ENCODE data around the gene DNM3. TPM values are rescaled to one million over a fixed set of nuclear protein-coding genes. Genes with fewer than 3 reads are reported as not detected.
A peak's percentile ranks its signal among the peaks of the same experiment; 100 is the strongest.

The DNM3 gene
- polyA plus RNA-seq, 3 donors = 0.15 TPM; not detected in 2

DNA sequence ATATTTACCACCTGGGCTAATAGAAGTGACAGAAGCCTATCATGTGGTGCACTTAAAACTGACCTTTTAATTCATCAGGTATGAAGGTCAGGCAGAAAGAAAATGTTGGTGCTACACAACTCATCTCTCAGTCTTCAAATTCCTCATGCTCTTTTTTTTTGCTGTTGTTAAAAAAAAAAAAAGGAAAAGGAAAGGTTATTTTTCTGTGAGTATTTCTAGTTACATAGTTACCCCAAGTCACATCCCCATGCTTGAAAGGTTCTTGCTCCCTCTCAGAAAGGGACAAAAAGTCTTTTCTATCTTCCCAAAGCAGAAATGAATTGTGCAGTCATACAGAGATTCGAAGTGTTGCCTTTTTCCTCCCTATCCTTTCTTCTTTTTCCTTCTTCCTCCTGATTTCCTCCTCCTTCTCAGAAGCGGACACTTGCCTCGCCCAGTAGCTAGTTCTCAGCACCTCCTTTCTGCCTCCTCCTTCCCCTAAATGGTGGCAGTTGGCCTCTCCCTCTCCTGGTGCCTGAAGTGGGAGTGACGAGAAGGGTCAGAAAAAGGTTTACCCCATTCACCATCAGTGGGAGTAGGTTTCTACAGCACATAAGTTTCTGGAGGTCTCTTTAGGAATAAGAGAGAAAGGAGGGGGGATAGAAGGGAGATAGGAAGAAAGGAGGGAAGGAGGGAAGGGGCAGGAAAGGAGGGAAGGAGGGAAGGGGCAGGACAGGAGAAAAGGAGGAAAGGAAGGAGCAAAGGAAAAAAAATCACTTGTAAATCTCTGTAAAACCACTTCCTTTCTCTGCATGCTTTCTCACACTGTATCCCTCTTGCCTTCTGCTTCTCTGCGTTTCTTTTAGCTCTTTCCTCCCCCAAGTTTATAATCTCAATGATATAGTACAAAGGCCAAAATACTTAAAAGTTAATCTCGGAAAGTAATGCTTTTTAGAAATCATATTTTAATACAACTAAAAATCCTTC, 558.7 kb downstream of the DNM3 start:
- Histone ChIP-seq H3K4me1 (ENCODE audit: control insufficient read depth in 1 of 2, insufficient read depth in 2 of 2, low read length in 2 of 2) (no peaks in the 10 kb centered on the region), H2AFZ (ENCODE audit: insufficient read depth, low read depth, low read length, poor library complexity, severe bottlenecking) (peak overlapping the region; percentile 4), H3K4me2 (replicated peaks; ENCODE audit: extremely low read depth, low read length, poor library complexity, severe bottlenecking) (no peak overlapping the region), H3K27ac (ENCODE audit: low read depth in 1 of 2, low read length in 2 of 2) (no peak overlapping the region), H3K36me3 (replicated peaks in 1 of 2; ENCODE audit: control insufficient read depth in 1 of 2, insufficient read depth in 2 of 2, low read length in 2 of 2) (no peaks in the 10 kb centered on the region), H3K27me3 (ENCODE audit: control insufficient read depth in 2 of 2, insufficient read depth in 2 of 2, low read length in 2 of 2) (no peaks in the 10 kb centered on the region), H3K4me3 (replicated peaks in 1 of 3; ENCODE audit: low read depth in 2 of 3, low read length in 3 of 3) (no peak overlapping the region), H3K9me3 (replicated peaks in 1 of 2; ENCODE audit: control insufficient read depth in 1 of 2, insufficient read depth in 1 of 2, low read length in 2 of 2) (no peaks in the 10 kb centered on the region), H3K79me2 (ENCODE audit: insufficient read depth, low read length) (no peaks in the 10 kb centered on the region), H3K9ac (ENCODE audit: insufficient read depth, low read length, poor library complexity, severe bottlenecking) (no peak overlapping the region), H4K20me1 (ENCODE audit: insufficient read depth, low read length) (no peaks in the 10 kb centered on the region)
- H3K27me3 Mint-ChIP-seq (ENCODE audit: low read depth in 3 of 3) = peaks cover 0 to 3% (median 0%) of the 10 kb centered on the region in 3 donors
- H3K27ac Mint-ChIP-seq = no peak overlapping the region
- peaks cover 10% of the 10 kb centered on the region for H3K4me1 Mint-ChIP-seq
- intact Hi-C loops (cut with micrococcal nuclease) = loop anchor here in 1 of 2 donors (5.0 kb wide), 1 partner anchor 598 kb away; no protein-coding TSS in a partner anchor
- H3K9me3 Mint-ChIP-seq = no peaks in the 10 kb centered on the region
- H3K4me3 Mint-ChIP-seq = no peak overlapping the region
- peaks cover 4 to 5% of the 10 kb centered on the region in 2 donors for H3K36me3 Mint-ChIP-seq
- WGBS (ENCODE audit: insufficient coverage) = 70% methylated on average over 2 of the region's 6 CpGs
- TF ChIP-seq, protein P1, sequence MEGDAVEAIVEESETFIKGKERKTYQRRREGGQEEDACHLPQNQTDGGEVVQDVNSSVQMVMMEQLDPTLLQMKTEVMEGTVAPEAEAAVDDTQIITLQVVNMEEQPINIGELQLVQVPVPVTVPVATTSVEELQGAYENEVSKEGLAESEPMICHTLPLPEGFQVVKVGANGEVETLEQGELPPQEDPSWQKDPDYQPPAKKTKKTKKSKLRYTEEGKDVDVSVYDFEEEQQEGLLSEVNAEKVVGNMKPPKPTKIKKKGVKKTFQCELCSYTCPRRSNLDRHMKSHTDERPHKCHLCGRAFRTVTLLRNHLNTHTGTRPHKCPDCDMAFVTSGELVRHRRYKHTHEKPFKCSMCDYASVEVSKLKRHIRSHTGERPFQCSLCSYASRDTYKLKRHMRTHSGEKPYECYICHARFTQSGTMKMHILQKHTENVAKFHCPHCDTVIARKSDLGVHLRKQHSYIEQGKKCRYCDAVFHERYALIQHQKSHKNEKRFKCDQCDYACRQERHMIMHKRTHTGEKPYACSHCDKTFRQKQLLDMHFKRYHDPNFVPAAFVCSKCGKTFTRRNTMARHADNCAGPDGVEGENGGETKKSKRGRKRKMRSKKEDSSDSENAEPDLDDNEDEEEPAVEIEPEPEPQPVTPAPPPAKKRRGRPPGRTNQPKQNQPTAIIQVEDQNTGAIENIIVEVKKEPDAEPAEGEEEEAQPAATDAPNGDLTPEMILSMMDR (IDR thresholded peaks at IDR 0.05) = peak; percentile 9
- DNase-seq = no peak

GRCh38 chr1:172400722-172401105, 559.4 kb downstream of the DNM3 start:
- Histone ChIP-seq H3K9me3 (replicated peaks in 1 of 2; ENCODE audit: control insufficient read depth in 1 of 2, insufficient read depth in 1 of 2, low read length in 2 of 2) (no peaks in the 10 kb centered on the region), H3K36me3 (replicated peaks in 1 of 2; ENCODE audit: control insufficient read depth in 1 of 2, insufficient read depth in 2 of 2, low read length in 2 of 2) (no peaks in the 10 kb centered on the region), H3K27ac (ENCODE audit: low read depth in 1 of 2, low read length in 2 of 2) (no peak overlapping the region), H3K9ac (ENCODE audit: insufficient read depth, low read length, poor library complexity, severe bottlenecking) (no peak overlapping the region), H3K4me1 (ENCODE audit: control insufficient read depth in 1 of 2, insufficient read depth in 2 of 2, low read length in 2 of 2) (no peaks in the 10 kb centered on the region), H4K20me1 (ENCODE audit: insufficient read depth, low read length) (no peaks in the 10 kb centered on the region), H3K79me2 (ENCODE audit: insufficient read depth, low read length) (no peaks in the 10 kb centered on the region), H3K4me2 (replicated peaks; ENCODE audit: extremely low read depth, low read length, poor library complexity, severe bottlenecking) (no peak overlapping the region), H2AFZ (ENCODE audit: insufficient read depth, low read depth, low read length, poor library complexity, severe bottlenecking) (no peak overlapping the region), H3K27me3 (ENCODE audit: control insufficient read depth in 2 of 2, insufficient read depth in 2 of 2, low read length in 2 of 2) (no peaks in the 10 kb centered on the region), H3K4me3 (replicated peaks in 1 of 3; ENCODE audit: low read depth in 2 of 3, low read length in 3 of 3) (no peak overlapping the region)
- intact Hi-C loops (cut with micrococcal nuclease) = no loop called here
- no peak for DNase-seq
- Mint-ChIP-seq H3K9me3 (no peaks in the 10 kb centered on the region), H3K4me1 (peaks cover 10% of the 10 kb centered on the region), H3K36me3 (peaks cover 4 to 5% of the 10 kb centered on the region in 2 donors), H3K27me3 (ENCODE audit: low read depth in 3 of 3) (peaks cover 0 to 3% (median 0%) of the 10 kb centered on the region in 3 donors), H3K27ac (no peak overlapping the region), H3K4me3 (no peak overlapping the region)
- WGBS (ENCODE audit: insufficient coverage) = 100% methylated on average over 1 of the region's 1 CpG
- TF ChIP-seq, protein P1 (IDR thresholded peaks at IDR 0.05) = no peak
